Kidney (tissue), 14 donors: ENCODE measurements around the gene TEDC2. TPM values are rescaled to one million over a fixed set of nuclear protein-coding genes. Genes with fewer than 3 reads are reported as not detected.

Experiments
- DNase-seq, 5 donors: peaks; one replicate each; pipeline ENCODE4 v3.0.0-alpha.2; 2013 to 2020
- FAIRE-seq: peaks from 2 replicates; lab custom pipeline; 2012; peaks lifted over from hg19 to GRCh38; lab: Jason Lieb, UNC
- H3K27ac ChIP-seq, 2 donors: one replicate each; pipeline ENCODE4 v1.7.0; 2013; ENCODE audit warnings: low read depth in 2 of 2, low read length in 2 of 2, inconsistent platforms in 1 of 2
- H3K27me3 ChIP-seq: one replicate; pipeline ENCODE4 v1.7.1; 2013; ENCODE audit warnings: low read length, inconsistent platforms; ENCODE audit not compliant: control insufficient read depth, insufficient read depth
- H3K36me3 ChIP-seq, 3 donors: one replicate each; pipeline versions ENCODE4 v1.7.0 to v1.7.1; 2013; ENCODE audit warnings: low read length in 3 of 3, control low read depth in 1 of 3, inconsistent platforms in 1 of 3; ENCODE audit not compliant: insufficient read depth in 3 of 3, control insufficient read depth in 2 of 3
- H3K4me1 ChIP-seq, 3 donors: one replicate each; pipeline versions ENCODE4 v1.7.0 to v1.7.1; 2013; ENCODE audit warnings: low read length in 3 of 3, inconsistent platforms in 1 of 3, low read depth in 1 of 3; ENCODE audit not compliant: control insufficient read depth in 2 of 3, insufficient read depth in 2 of 3
- H3K4me3 ChIP-seq, 3 donors: one replicate each; pipeline versions ENCODE4 v1.7.0 to v1.8.1; 2013; ENCODE audit warnings: low read length in 3 of 3, control low read depth in 1 of 3, inconsistent platforms in 1 of 3
- H3K9ac ChIP-seq, 3 donors: one replicate each; pipeline versions ENCODE4 v1.7.0 to v1.7.1; 2013; ENCODE audit warnings: low read length in 3 of 3, control low read depth in 1 of 3, inconsistent platforms in 1 of 3
- H3K9me3 ChIP-seq, 3 donors: one replicate each; pipeline versions ENCODE4 v1.7.0 to v1.7.1; 2013; ENCODE audit warnings: low read length in 3 of 3, control low read depth in 1 of 3, inconsistent platforms in 1 of 3; ENCODE audit not compliant: control insufficient read depth in 2 of 3, insufficient read depth in 1 of 3
- CTCF ChIP-seq: IDR thresholded peaks from 3 replicates; pipeline ENCODE4 v1.5.1; 2012; ENCODE audit warnings: mild to moderate bottlenecking, moderate library complexity, borderline replicate concordance; ENCODE audit not compliant: insufficient read depth; ENCODE audit errors: extremely low read depth
- intact Hi-C: fragments of 100-400 bp; cut with DNase I; formaldehyde crosslinking; loops from one replicate; pipeline ENCODE4 v1.11.1; 2022
- polyA plus RNA-seq: library from polyadenylated mRNA; stranded (reverse); fragments of 350-450 nt; fragmentation: Illumina TruSeq; extraction: RNeasy Lipid Tissue Mini Kit (QIAGEN cat#74804); gene quantifications from one replicate; pipeline ENCODE4 v1.2.3, GENCODE V29; 2014; ENCODE audit warnings: low read depth, low replicate concordance; ENCODE audit not compliant: insufficient read depth
- total RNA-seq: library from RNA; stranded (reverse); fragmentation: NEBNext Ultra II Directional; extraction: Animal tissue kit (Norgen Biotek cat#: 25700); gene quantifications from one replicate; pipeline ENCODE4 v1.2.1, GENCODE V29; 2021
- donor health status: control.
- donor health status: control.
- donor health status: control.
- donor health status: control.
- donor health status: control.
- donor health status: DM: yes; HTN: yes; CAD: no.
- donor health status: Normal renal cell carcinoma (clear cell type).

The TEDC2 gene
- total and polyA plus RNA-seq, 2 donors from 2014 or later: 1.4 to 1.7 TPM

DNA sequence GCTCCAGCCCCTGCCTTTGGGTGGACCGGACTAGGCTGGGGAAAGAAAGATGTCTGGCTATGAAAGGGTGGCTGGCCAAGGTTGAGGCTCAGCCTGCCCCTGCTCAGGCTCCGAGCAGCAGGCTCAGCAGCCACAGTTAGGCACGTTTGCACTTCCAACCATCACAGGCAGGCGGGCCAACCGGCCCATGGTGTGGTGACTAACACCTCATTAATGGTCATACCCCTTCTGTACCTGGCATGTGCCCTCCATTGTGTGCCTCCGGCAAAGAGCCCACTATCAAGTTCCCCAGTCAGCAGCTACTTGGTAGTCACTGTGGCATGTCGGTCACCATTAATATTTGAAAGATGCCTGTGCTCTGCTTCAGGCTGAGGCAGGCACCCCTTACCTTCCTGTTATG, 21.8 kb downstream of the TEDC2 start:
- peaks cover 0 to 58% (median 20%) of the 10 kb centered on the region in 3 donors for H3K4me1 ChIP-seq
- FAIRE-seq: no peak
- intact Hi-C loops: no loop called here

DNA sequence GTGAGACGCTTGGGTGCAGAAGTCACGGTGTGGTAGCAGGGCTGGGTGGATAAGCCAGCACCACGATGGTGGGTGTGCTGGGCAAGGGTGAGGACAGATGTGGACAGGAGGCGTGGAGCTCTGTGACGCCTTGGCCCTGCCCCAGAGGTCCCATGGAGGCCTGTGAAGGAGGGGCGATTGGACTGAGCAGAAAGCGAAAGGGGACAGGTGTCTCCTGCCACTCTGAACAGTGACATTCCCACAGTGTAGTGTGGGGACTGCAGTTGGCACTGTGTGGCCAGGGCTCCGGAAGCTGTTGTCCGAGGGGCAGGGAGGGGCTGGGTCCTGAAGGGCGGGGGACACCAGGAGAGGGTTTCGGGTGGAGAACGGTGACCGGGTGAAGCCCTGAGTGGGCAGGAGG, 22.3 kb downstream of the TEDC2 start:
- Histone ChIP-seq H3K4me1 (peaks cover under 1 to 61% (median 24%) of the 10 kb centered on the region in 3 donors), H3K9me3 (no peaks in the 10 kb centered on the region), H3K4me3 (peak overlapping the region in 1 of 3 donors; percentile 21), H3K9ac (peak overlapping the region in 1 of 3 donors; percentile 43), H3K36me3 (no peaks in the 10 kb centered on the region), H3K27me3 (no peaks in the 10 kb centered on the region), H3K27ac (peak overlapping the region; percentile 75 to 78)
- peak in 2 of 5 donors; percentile 38 to 53 for DNase-seq
- intact Hi-C loops: no loop called here
- TF ChIP-seq CTCF: no peak
- no peak for FAIRE-seq

More for the DNA sequence above, 21.8 kb downstream of the TEDC2 start:
- no peak overlapping the region for H3K9ac ChIP-seq
- H3K9me3 ChIP-seq: no peaks in the 10 kb centered on the region
- peak in 1 of 5 donors; percentile 80 for DNase-seq
- H3K27me3 ChIP-seq: no peaks in the 10 kb centered on the region
- H3K4me3 ChIP-seq: no peak overlapping the region
- H3K27ac ChIP-seq: peak overlapping the region; percentile 75 to 78
- no peaks in the 10 kb centered on the region for H3K36me3 ChIP-seq
- TF ChIP-seq CTCF: no peak

GRCh38 chr16:2482708-2483534, 23.0 kb downstream of the TEDC2 start:
- Histone ChIP-seq H3K27me3 (no peaks in the 10 kb centered on the region), H3K4me1 (peaks cover 2 to 63% (median 20%) of the 10 kb centered on the region in 3 donors), H3K36me3 (no peaks in the 10 kb centered on the region), H3K27ac (peak overlapping the region; percentile 75 to 78), H3K9me3 (no peaks in the 10 kb centered on the region), H3K4me3 (peak overlapping the region in 1 of 3 donors; percentile 21), H3K9ac (peak overlapping the region in 2 of 3 donors; percentile 24 to 43)
- no peak for TF ChIP-seq CTCF
- FAIRE-seq (no peak), DNase-seq (peak in 4 of 5 donors; percentile 55 to 82 (median 70))
- intact Hi-C loops: no loop called here
